ENCODE results near the gene IFI16. TPM values are rescaled to one million over a fixed set of nuclear protein-coding genes. Genes with fewer than 3 reads are reported as not detected.

Gene IFI16
- total and polyA plus RNA-seq, 7 donors, result 9.6 to 29.4 (median 14.0) TPM

GRCh38 chr1:158983235-158983634 is 26.5 kb upstream of the IFI16 start:
- Histone ChIP-seq H3K9me3 (no peaks in the 10 kb centered on the region), H3K4me3 (no peak overlapping the region), H3K36me3 (ENCODE audit: insufficient read depth in 1 of 2, low read depth in 1 of 2) (no peaks in the 10 kb centered on the region), H3K27ac (no peak overlapping the region), H3K4me1 (no peaks in the 10 kb centered on the region), H3K27me3 (ENCODE audit: insufficient read depth in 3 of 3, low read length in 2 of 3) (no peaks in the 10 kb centered on the region)
- intact Hi-C loops (cut with DNase I), result no loop called here
- WGBS, 3 donors, result 67 to 75% (median 70%) methylated on average over 2 of the region's 2 CpGs
- DNase-seq, result no peak
- TF ChIP-seq, protein P1, sequence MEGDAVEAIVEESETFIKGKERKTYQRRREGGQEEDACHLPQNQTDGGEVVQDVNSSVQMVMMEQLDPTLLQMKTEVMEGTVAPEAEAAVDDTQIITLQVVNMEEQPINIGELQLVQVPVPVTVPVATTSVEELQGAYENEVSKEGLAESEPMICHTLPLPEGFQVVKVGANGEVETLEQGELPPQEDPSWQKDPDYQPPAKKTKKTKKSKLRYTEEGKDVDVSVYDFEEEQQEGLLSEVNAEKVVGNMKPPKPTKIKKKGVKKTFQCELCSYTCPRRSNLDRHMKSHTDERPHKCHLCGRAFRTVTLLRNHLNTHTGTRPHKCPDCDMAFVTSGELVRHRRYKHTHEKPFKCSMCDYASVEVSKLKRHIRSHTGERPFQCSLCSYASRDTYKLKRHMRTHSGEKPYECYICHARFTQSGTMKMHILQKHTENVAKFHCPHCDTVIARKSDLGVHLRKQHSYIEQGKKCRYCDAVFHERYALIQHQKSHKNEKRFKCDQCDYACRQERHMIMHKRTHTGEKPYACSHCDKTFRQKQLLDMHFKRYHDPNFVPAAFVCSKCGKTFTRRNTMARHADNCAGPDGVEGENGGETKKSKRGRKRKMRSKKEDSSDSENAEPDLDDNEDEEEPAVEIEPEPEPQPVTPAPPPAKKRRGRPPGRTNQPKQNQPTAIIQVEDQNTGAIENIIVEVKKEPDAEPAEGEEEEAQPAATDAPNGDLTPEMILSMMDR (IDR thresholded peaks at IDR 0.05), result no peak
- ATAC-seq, result no peak

- no peaks in the 10 kb centered on the region for H3K36me3 ChIP-seq (ENCODE audit: insufficient read depth in 1 of 2, low read depth in 1 of 2)
- H3K27me3 ChIP-seq (ENCODE audit: insufficient read depth in 3 of 3, low read length in 2 of 3), result no peaks in the 10 kb centered on the region
- ATAC-seq (no peak), DNase-seq (no peak)
- no peaks in the 10 kb centered on the region for H3K9me3 ChIP-seq
- H3K27ac ChIP-seq, result no peak overlapping the region
- TF ChIP-seq, protein P1 (IDR thresholded peaks at IDR 0.05), result no peak
- intact Hi-C loops (cut with DNase I), result no loop called here
- H3K4me3 ChIP-seq, result no peak overlapping the region
- no peaks in the 10 kb centered on the region for H3K4me1 ChIP-seq
These were observed 25.3 kb upstream of the IFI16 start for GRCh38 chr1:158984386-158984785.

GRCh38 chr1:158989424-158989823 is 20.3 kb upstream of the IFI16 start:
- intact Hi-C loops (cut with DNase I), result no loop called here
- DNase-seq (no peak), ATAC-seq (no peak)
- WGBS, 3 donors, result 19 to 33% (median 23%) methylated on average over 1 of the region's 1 CpG
- H3K9me3 ChIP-seq, result no peaks in the 10 kb centered on the region
- TF ChIP-seq, protein P1 (IDR thresholded peaks at IDR 0.05), result no peak
- no peaks in the 10 kb centered on the region for H3K27me3 ChIP-seq (ENCODE audit: insufficient read depth in 3 of 3, low read length in 2 of 3)
- no peak overlapping the region for H3K4me3 ChIP-seq
- no peaks in the 10 kb centered on the region for H3K36me3 ChIP-seq (ENCODE audit: insufficient read depth in 1 of 2, low read depth in 1 of 2)
- H3K4me1 ChIP-seq, result no peaks in the 10 kb centered on the region
- no peak overlapping the region for H3K27ac ChIP-seq

GRCh38 chr1:158992787-158993312 is 16.9 kb upstream of the IFI16 start:
- TF ChIP-seq, protein P1 (IDR thresholded peaks at IDR 0.05), result no peak
- no peak for ATAC-seq
- Histone ChIP-seq H3K27me3 (ENCODE audit: insufficient read depth in 3 of 3, low read length in 2 of 3) (no peaks in the 10 kb centered on the region), H3K9me3 (no peaks in the 10 kb centered on the region), H3K27ac (no peak overlapping the region), H3K4me1 (no peaks in the 10 kb centered on the region), H3K4me3 (no peak overlapping the region), H3K36me3 (ENCODE audit: insufficient read depth in 1 of 2, low read depth in 1 of 2) (no peaks in the 10 kb centered on the region)
- intact Hi-C loops (cut with DNase I), result no loop called here
- DNase-seq, result no peak
- 86 to 94% (median 91%) methylated on average over 4 of the region's 4 CpGs for WGBS, 3 donors

DNA sequence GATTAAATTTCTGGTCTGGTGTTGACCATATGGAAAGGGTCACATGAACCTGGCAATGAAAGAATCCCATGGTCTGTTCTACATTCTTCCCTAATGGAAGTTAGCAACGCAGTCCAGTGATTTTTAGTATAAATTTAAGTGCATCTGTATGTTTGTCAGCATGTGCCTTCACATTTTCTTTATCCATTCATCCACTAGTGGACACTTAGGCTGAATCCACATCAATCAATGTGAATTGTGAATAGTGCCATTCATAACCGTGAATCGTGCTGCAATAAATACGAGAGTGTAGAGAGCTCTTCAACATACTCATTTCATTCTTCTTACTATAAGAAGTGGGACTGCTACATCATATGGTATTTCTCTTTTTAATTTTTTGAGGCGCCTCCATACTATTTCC is 12.7 kb upstream of the IFI16 start:
- Histone ChIP-seq H3K9me3 (no peaks in the 10 kb centered on the region), H3K27me3 (ENCODE audit: insufficient read depth in 3 of 3, low read length in 2 of 3) (no peaks in the 10 kb centered on the region), H3K27ac (no peak overlapping the region), H3K4me3 (no peak overlapping the region), H3K36me3 (ENCODE audit: insufficient read depth in 1 of 2, low read depth in 1 of 2) (no peaks in the 10 kb centered on the region), H3K4me1 (peaks cover 4% of the 10 kb centered on the region)
- WGBS, 3 donors, result 73 to 76% (median 75%) methylated on average over 5 of the region's 5 CpGs
- TF ChIP-seq, protein P1 (IDR thresholded peaks at IDR 0.05), result no peak
- intact Hi-C loops (cut with DNase I), result loop anchor here (5.0 kb wide), 2 partner anchors 490 to 790 kb away; no protein-coding TSS in a partner anchor
- DNase-seq, result no peak
- ATAC-seq, result no peak
